HCT116 (cell line): Measurements from ENCODE around the gene COL5A1. TPM values are rescaled to one million over a fixed set of nuclear protein-coding genes. Genes with fewer than 3 reads are reported as not detected.

ENCODE experiments used
- ATAC-seq: fragments of 200-7000 bp; cut with Tn5 transposase; 2 replicates; pipeline ENCODE4 v1.9.1; 2020; ENCODE audit warnings: mild to moderate bottlenecking, moderate library complexity
- BruUV-seq: library from RNA; stranded (reverse); fragments of 400-500 nt; replicated peaks from 2 replicates; lab custom pipeline; 2021; lab: Mats Ljungman, UMichigan
- CTCF ChIA-PET: fragments of 300-600 bp; sonication (Branson Sonifier 250); formaldehyde crosslinking; loops from one replicate; lab custom pipeline; 2021; ENCODE audit warnings: antibody characterized with exemption; lab: Charles Lee
- POLR2A ChIA-PET: fragments of 300-600, 350-600 bp; sonication (Branson Sonifier 250); formaldehyde crosslinking; loops from one replicate; lab custom pipeline; 2021; ENCODE audit warnings: antibody characterized with exemption; lab: Charles Lee
- RAD21 ChIA-PET, 2 experiments: fragments of 300-600 bp; sonication (Branson Sonifier 250); formaldehyde crosslinking; loops; one replicate each; lab custom pipeline; 2023; ENCODE audit warnings: low total read pairs in 2 of 2; ENCODE audit not compliant: uncharacterized antibody in 2 of 2, unreplicated experiment in 2 of 2, low non-redundant PET in 1 of 2; lab: Charles Lee
- DNase-seq: peaks from one replicate; pipeline ENCODE4 v3.0.0-alpha.2; 2010; ENCODE audit warnings: low read depth, low spot score
- H2AFZ ChIP-seq: fragments of 200-600 bp; shearing (Covaris generic), sonication (generic); 2 replicates; pipeline ENCODE4 v1.6.1; 2017; ENCODE audit warnings: low read depth, mixed run types, mixed read lengths, antibody characterized with exemption, low read length; ENCODE audit not compliant: poor library complexity, severe bottlenecking
- H3K27ac ChIP-seq: 2 replicates; pipeline ENCODE4 v1.5.1; 2012; ENCODE audit warnings: low read depth, low read length
- H3K27me3 ChIP-seq: fragments of 200-600 bp; sonication (generic); 2 replicates; pipeline ENCODE4 v1.6.1; 2016; ENCODE audit warnings: mixed run types, low read length, mixed read lengths; ENCODE audit not compliant: insufficient read depth
- H3K36me3 ChIP-seq, 2 experiments: fragments of 200-500 bp in 1 of 2; fragments of 200-600 bp in 1 of 2; sonication (Bioruptor generic) in 1 of 2; sonication (generic) in 1 of 2; 2 replicates each; pipeline versions ENCODE4 v1.5.1 to v1.6.1; 2014 to 2016; ENCODE audit warnings: low read length in 2 of 2, inconsistent platforms in 1 of 2, mixed read lengths in 1 of 2, mixed run types in 1 of 2; ENCODE audit not compliant: insufficient read depth in 2 of 2, control insufficient read depth in 1 of 2
- H3K4me1 ChIP-seq, 2 experiments: fragments of 200-600 bp in 1 of 2; sonication (generic) in 1 of 2; 2 replicates each; pipeline versions ENCODE4 v1.5.1 to v1.6.1; 2012 to 2017; ENCODE audit warnings: low read length in 2 of 2, inconsistent platforms in 1 of 2, mild to moderate bottlenecking in 1 of 2, mixed read lengths in 1 of 2, mixed run types in 1 of 2, moderate library complexity in 1 of 2; ENCODE audit not compliant: insufficient read depth in 2 of 2, control insufficient read depth in 1 of 2
- H3K4me2 ChIP-seq: fragments of 200-600 bp; sonication (generic); 2 replicates; pipeline ENCODE4 v1.6.1; 2017; ENCODE audit warnings: mixed run types, low read length, mixed read lengths
- H3K4me3 ChIP-seq, 2 experiments: fragments of 200-600 bp in 1 of 2; sonication (generic) in 1 of 2; replicated peaks in 1 of 2; 2 replicates each; pipeline ENCODE4 v1.5.1; 2011 to 2016; ENCODE audit warnings: low read length in 2 of 2, control low read depth in 1 of 2, low read depth in 1 of 2, mild to moderate bottlenecking in 1 of 2, mixed read lengths in 1 of 2, mixed run types in 1 of 2
- H3K79me2 ChIP-seq: fragments of 200-600 bp; sonication (generic); 2 replicates; pipeline ENCODE4 v1.6.1; 2017; ENCODE audit warnings: mild to moderate bottlenecking, mixed run types, low read length, moderate library complexity, mixed read lengths; ENCODE audit not compliant: insufficient read depth
- H3K9ac ChIP-seq: fragments of 200-600 bp; sonication (generic); 2 replicates; pipeline ENCODE4 v1.6.1; 2016; ENCODE audit warnings: low read length, mixed read lengths
- H3K9me2 ChIP-seq: fragments of 200-600 bp; sonication (generic), shearing (Covaris generic); 2 replicates; pipeline ENCODE4 v1.6.1; 2017; ENCODE audit warnings: mixed run types, mild to moderate bottlenecking, moderate library complexity; ENCODE audit not compliant: insufficient read depth
- H3K9me3 ChIP-seq, 2 experiments: fragments of 200-500 bp in 1 of 2; fragments of 200-600 bp in 1 of 2; sonication (Bioruptor generic) in 1 of 2; sonication (generic) in 1 of 2; 2 replicates each; pipeline ENCODE4 v1.6.1; 2014 to 2017; ENCODE audit warnings: low read length in 2 of 2, mixed read lengths in 2 of 2, inconsistent platforms in 1 of 2, low read depth in 1 of 2, mild to moderate bottlenecking in 1 of 2, mixed run types in 1 of 2, moderate library complexity in 1 of 2; ENCODE audit not compliant: control insufficient read depth in 1 of 2, insufficient read depth in 1 of 2
- H4K20me1 ChIP-seq: fragments of 200-600 bp; sonication (generic), shearing (Covaris generic); 2 replicates; pipeline ENCODE4 v1.6.1; 2017; ENCODE audit warnings: mixed run types, mild to moderate bottlenecking, moderate library complexity; ENCODE audit not compliant: insufficient read depth
- CTCF ChIP-seq, 3 experiments: fragments of 200-600 bp in 1 of 3; sonication (generic) in 1 of 3; IDR thresholded peaks in 2 of 3; conservative IDR thresholded peaks in 1 of 3; 2 replicates each; pipeline ENCODE4 v1.5.1; 2012 to 2017; ENCODE audit warnings: low read depth in 2 of 3, low read length in 2 of 3, antibody characterized with exemption in 1 of 3, borderline replicate concordance in 1 of 3, control low read depth in 1 of 3, mild to moderate bottlenecking in 1 of 3, mixed read lengths in 1 of 3, mixed run types in 1 of 3, moderate library complexity in 1 of 3; ENCODE audit not compliant: insufficient read depth in 1 of 3
- EZH2phosphoT487 ChIP-seq: fragments of 200-600 bp; IDR thresholded peaks from 2 replicates; pipeline ENCODE4 v1.6.1; 2018; ENCODE audit warnings: antibody characterized with exemption, borderline replicate concordance
- JUND ChIP-seq: IDR thresholded peaks from 2 replicates; pipeline ENCODE4 v1.6.1; 2012
- SIN3A ChIP-seq: IDR thresholded peaks from 2 replicates; pipeline ENCODE4 v1.6.1; 2012; ENCODE audit warnings: low read depth
- intact Hi-C: fragments of 100-400 bp; cut with micrococcal nuclease; formaldehyde crosslinking; loops from 2 replicates; pipeline ENCODE4 v1.10.0; 2022
- total RNA-seq: library from RNA; stranded (reverse); gene quantifications from one replicate; pipeline ENCODE4 v1.2.1, GENCODE V29; 2021; ENCODE audit not compliant: unreplicated experiment

The COL5A1 gene
- total RNA-seq, 1 experiment from 2014 or later: 0.30 TPM

DNA sequence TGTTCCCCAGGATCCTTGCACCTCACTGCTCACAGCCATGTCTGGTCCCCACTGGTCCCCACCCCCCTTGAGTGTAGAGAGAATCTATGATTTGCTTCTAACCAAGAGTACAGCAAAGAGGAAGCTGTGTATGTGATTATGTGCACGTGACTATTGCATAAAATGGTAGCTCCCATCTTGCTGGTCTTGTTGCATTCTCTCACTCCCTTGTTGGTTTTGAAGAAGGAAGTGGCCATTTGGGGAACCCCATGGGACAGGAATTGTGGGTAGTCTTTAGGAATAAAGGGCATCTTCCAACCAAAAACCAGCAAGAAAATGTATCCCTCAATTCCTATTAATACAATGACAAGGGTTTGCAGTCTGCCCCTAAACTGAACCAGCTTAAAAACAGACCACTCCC, 233.8 kb downstream of the COL5A1 start (continued):
- TF ChIP-seq CTCF (IDR thresholded peaks at IDR 0.05 in 2 of 3, conservative IDR thresholded peaks at IDR 0.05 in 1 of 3; ENCODE audit: borderline replicate concordance in 1 of 3, insufficient read depth in 1 of 3, low read depth in 2 of 3, low read length in 2 of 3) (no peak), JUND (no peak), SIN3A (no peak)
- TF ChIP-seq, all 23 proteins: peak for 0

- H3K27ac ChIP-seq: no peak overlapping the region
- no peak overlapping the region for H3K9ac ChIP-seq
- ChIA-PET POLR2A (no interaction called here), CTCF (no interaction called here), RAD21 (no interaction called here)
- H3K79me2 ChIP-seq: no peaks in the 10 kb centered on the region
- no peaks in the 10 kb centered on the region for H4K20me1 ChIP-seq
- BruUV-seq: no TSS peak
- no peak overlapping the region for H2AFZ ChIP-seq
- H3K4me3 ChIP-seq: no peak overlapping the region
- no peak for TF ChIP-seq EZH2phosphoT487
- TF ChIP-seq SIN3A: no peak
- TF ChIP-seq CTCF (IDR thresholded peaks at IDR 0.05 in 2 of 3, conservative IDR thresholded peaks at IDR 0.05 in 1 of 3; ENCODE audit: borderline replicate concordance in 1 of 3, insufficient read depth in 1 of 3, low read depth in 2 of 3, low read length in 2 of 3): no peak
- ATAC-seq (no peak), DNase-seq (no peak)
- H3K36me3 ChIP-seq: no peaks in the 10 kb centered on the region
- no peak overlapping the region for H3K4me2 ChIP-seq
- H3K4me1 ChIP-seq: no peaks in the 10 kb centered on the region
- H3K27me3 ChIP-seq: peaks cover 7% of the 10 kb centered on the region
- no peaks in the 10 kb centered on the region for H3K9me3 ChIP-seq
- H3K9me2 ChIP-seq: no peaks in the 10 kb centered on the region
- intact Hi-C loops: no loop called here
Observed at GRCh38 chr9:134877541-134877940, 235.9 kb downstream of the COL5A1 start.
